ENCODE results near the gene TPGS1.
A peak's percentile ranks its signal among the peaks of the same experiment; 100 is the strongest.
"Not testable (repeated sequence)": the region's sequence is repeated elsewhere in the genome, so short reads cannot be mapped to it uniquely, and the experiment has no call there.

Gene TPGS1

GRCh38 chr19:475360-475759 lies 31.9 kb upstream of the TPGS1 start:
- no peak for DNase-seq (ENCODE audit: low spot score)

GRCh38 chr19:478236-478903 lies 28.9 kb upstream of the TPGS1 start:
- DNase-seq (ENCODE audit: low spot score) = no peak

- no peak for DNase-seq (ENCODE audit: low spot score)
These were observed 28.3 kb upstream of the TPGS1 start for GRCh38 chr19:478976-479375.

- no peak for DNase-seq (ENCODE audit: low spot score)
These were observed 27.1 kb upstream of the TPGS1 start for GRCh38 chr19:480016-480855.

- DNase-seq (ENCODE audit: low spot score) = not testable (repeated sequence)
These were observed 26.2 kb upstream of the TPGS1 start for GRCh38 chr19:481100-481499.

GRCh38 chr19:482186-483041 lies 24.9 kb upstream of the TPGS1 start:
- no peak for DNase-seq (ENCODE audit: low spot score)

GRCh38 chr19:483332-484072 lies 23.8 kb upstream of the TPGS1 start:
- DNase-seq (ENCODE audit: low spot score) = no peak

GRCh38 chr19:484494-484893 lies 22.8 kb upstream of the TPGS1 start:
- DNase-seq (ENCODE audit: low spot score) = no peak

- no peak for DNase-seq (ENCODE audit: low spot score)
These were observed 22.2 kb upstream of the TPGS1 start for GRCh38 chr19:485077-485476.

- no peak for DNase-seq (ENCODE audit: low spot score)
These were observed 21.6 kb upstream of the TPGS1 start for GRCh38 chr19:485583-486236.

GRCh38 chr19:488505-489417 lies 18.5 kb upstream of the TPGS1 start:
- peak; percentile 94 for DNase-seq (ENCODE audit: low spot score)

GRCh38 chr19:489418-490196 lies 17.7 kb upstream of the TPGS1 start:
- DNase-seq (ENCODE audit: low spot score) = no peak

- DNase-seq (ENCODE audit: low spot score) = no peak
These were observed 16.1 kb upstream of the TPGS1 start for GRCh38 chr19:491146-491741.

GRCh38 chr19:492091-492531 lies 15.2 kb upstream of the TPGS1 start:
- no peak for DNase-seq (ENCODE audit: low spot score)

- DNase-seq (ENCODE audit: low spot score) = no peak
These were observed 13.7 kb upstream of the TPGS1 start for GRCh38 chr19:493391-494170.

GRCh38 chr19:494171-495080 lies 12.9 kb upstream of the TPGS1 start:
- DNase-seq (ENCODE audit: low spot score) = no peak

- DNase-seq (ENCODE audit: low spot score) = no peak
These were observed 12.3 kb upstream of the TPGS1 start for GRCh38 chr19:495081-495401.
